ENCODE measurements around the gene ZCCHC14. TPM values are rescaled to one million over a fixed set of nuclear protein-coding genes. Genes with fewer than 3 reads are reported as not detected.

Gene ZCCHC14
- total and polyA plus RNA-seq, 2 of the 13 experiments (the other 11 are each of a cell fraction or from before 2014, with no cell fraction given): 12.4 to 12.5 TPM

DNA sequence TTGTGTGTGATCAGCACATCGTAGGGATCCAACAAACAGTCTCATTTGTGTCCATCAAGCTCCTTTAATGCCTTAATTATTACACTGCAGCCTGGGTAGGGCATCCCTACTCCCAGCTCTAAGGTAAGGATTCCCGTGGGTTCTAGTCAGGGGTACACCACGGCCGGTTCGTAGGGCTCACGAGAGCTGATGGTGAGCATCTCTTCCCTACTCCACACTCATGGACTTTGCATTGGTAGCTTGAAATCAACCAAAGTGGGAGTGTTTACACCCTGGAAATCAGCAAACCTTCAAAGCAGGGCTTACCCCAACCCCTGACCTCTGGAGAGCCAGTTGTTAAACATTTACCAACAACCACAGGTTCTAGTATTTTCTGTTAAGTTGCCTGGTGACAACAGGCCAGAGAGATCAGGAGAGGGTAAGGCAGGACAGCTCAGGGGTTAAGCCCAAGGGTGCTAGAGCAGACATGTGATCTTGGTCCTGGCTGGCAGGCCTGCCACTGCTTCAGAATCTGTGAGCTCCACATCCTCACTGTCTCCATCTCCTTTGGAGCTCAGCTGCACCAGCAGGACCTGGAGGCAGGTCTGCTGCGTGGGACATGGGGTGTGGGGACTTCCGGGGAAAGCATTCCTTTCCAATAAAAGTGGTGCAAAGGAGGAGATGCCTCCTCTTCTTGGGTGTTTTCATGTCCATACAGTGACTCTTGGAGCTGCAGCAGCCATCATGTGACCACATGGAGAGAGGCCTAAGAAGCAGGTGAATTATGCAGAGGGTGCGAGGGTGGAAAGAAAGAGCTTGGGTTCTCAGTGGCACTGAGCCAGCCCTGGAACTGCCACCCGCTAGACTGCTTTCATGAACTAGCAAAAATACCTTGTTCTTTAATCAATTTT lies 36.1 kb upstream of the ZCCHC14 start (continued):
- TF ChIP-seq ZNF564 (CRISPR knock-in tag; IDR thresholded peaks at IDR 0.05) (no peak), KMT2A (CRISPR knock-in tag; IDR thresholded peaks at IDR 0.05) (no peak), ZNF782 (CRISPR knock-in tag; IDR thresholded peaks at IDR 0.05; ENCODE audit: borderline replicate concordance) (peak; percentile 57; the same call in 1 of the 2 replicates), ZNF530 (CRISPR knock-in tag; IDR thresholded peaks at IDR 0.05; ENCODE audit: low read depth) (no peak), BRD4 (CRISPR knock-in tag; IDR thresholded peaks at IDR 0.05) (peak; percentile 74; the same call in 1 of the 2 replicates), GLI4 (CRISPR knock-in tag; IDR thresholded peaks at IDR 0.05; ENCODE audit: borderline replicate concordance) (no peak), CCAR2 (optimal IDR thresholded peaks at IDR 0.05; ENCODE audit: low read depth, low read length) (peak; percentile 73), PAWR (CRISPR knock-in tag; IDR thresholded peaks at IDR 0.05; ENCODE audit: borderline replicate concordance) (no peak), NBN (conservative IDR thresholded peaks at IDR 0.05) (no peak), ONECUT2 (CRISPR knock-in tag; IDR thresholded peaks at IDR 0.05) (0 out of 2 replicates have a peak, but pooled peaks have one; percentile 33), JARID2 (CRISPR knock-in tag; IDR thresholded peaks at IDR 0.05; ENCODE audit: insufficient replicate concordance) (peak; percentile 97), ZNF143 (CRISPR knock-in tag; IDR thresholded peaks at IDR 0.05) (peak; percentile 57)
- TF ChIP-seq, protein P1, sequence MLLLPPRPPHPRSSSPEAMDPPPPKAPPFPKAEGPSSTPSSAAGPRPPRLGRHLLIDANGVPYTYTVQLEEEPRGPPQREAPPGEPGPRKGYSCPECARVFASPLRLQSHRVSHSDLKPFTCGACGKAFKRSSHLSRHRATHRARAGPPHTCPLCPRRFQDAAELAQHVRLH (CRISPR knock-in tag; IDR thresholded peaks at IDR 0.05; ENCODE audit: borderline replicate concordance, low read depth): peak; percentile 58; the same call in 1 of the 2 replicates

All from HepG2 (cell line).